Stimulated activated memory B cell treated with anti-CD40 and anti-IgM and Interleukin-4, amounts not matched to agents 10 μg/mL and 1 μg/mL and 100 μg/mL, for 72 hours (primary cell): Measurements from ENCODE around the gene FAM76A.
"Not testable (repeated sequence)": the region's sequence is repeated elsewhere in the genome, so short reads cannot be mapped to it uniquely, and the experiment has no call there.

Source experiments
- ATAC-seq: fragments of 150-1000 bp; cut with Tn5 transposase; 2 replicates; pipeline ENCODE4 v1.10.0; 2021
- H3K27ac Mint-ChIP-seq: one replicate; pipeline ENCODE4 v1.8.0; 2022; ENCODE audit warnings: mild to moderate bottlenecking, mixed read lengths
- H3K27me3 Mint-ChIP-seq: one replicate; pipeline ENCODE4 v1.8.0; 2022; ENCODE audit warnings: mixed read lengths
- H3K36me3 Mint-ChIP-seq: one replicate; pipeline ENCODE4 v1.8.0; 2022; ENCODE audit warnings: mixed read lengths
- H3K4me1 Mint-ChIP-seq: one replicate; pipeline ENCODE4 v1.8.0; 2022; ENCODE audit warnings: mixed read lengths
- H3K4me3 Mint-ChIP-seq: one replicate; pipeline ENCODE4 v1.8.0; 2022; ENCODE audit warnings: mild to moderate bottlenecking, moderate library complexity, mixed read lengths
- H3K9me3 Mint-ChIP-seq: one replicate; pipeline ENCODE4 v1.8.0; 2022; ENCODE audit warnings: mixed read lengths

The FAM76A gene

GRCh38 chr1:27755865-27756264 lies 30.1 kb downstream of the FAM76A start:
- Mint-ChIP-seq H3K9me3 (no peaks in the 10 kb centered on the region), H3K27me3 (no peaks in the 10 kb centered on the region), H3K4me1 (peaks cover 11% of the 10 kb centered on the region), H3K36me3 (peaks cover 63% of the 10 kb centered on the region), H3K27ac (no peak overlapping the region), H3K4me3 (no peak overlapping the region)
- no peak for ATAC-seq

DNA sequence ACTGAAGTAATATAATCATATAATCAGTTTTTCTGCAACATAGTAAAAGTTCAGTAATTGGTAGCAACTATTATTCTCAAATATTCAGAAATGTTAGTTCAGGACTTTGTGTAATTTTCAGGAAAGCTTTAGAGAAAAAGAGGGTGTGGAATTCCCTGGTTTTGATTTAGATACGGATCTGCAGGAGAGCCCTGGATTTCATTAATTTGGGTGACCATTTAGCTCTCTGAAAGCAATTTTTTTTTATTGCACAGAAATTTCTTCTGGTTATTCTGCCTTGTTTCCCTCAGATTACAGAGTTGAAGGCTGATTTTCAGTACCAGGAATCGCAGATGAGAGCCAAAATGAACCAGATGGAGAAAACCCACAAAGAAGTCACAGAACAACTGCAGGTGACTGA lies 33.5 kb downstream of the FAM76A start:
- H3K27ac Mint-ChIP-seq = peak overlapping the region; percentile 4
- H3K27me3 Mint-ChIP-seq = no peaks in the 10 kb centered on the region
- no peak overlapping the region for H3K4me3 Mint-ChIP-seq
- ATAC-seq = no peak
- peaks cover 39% of the 10 kb centered on the region for H3K36me3 Mint-ChIP-seq
- no peaks in the 10 kb centered on the region for H3K9me3 Mint-ChIP-seq
- H3K4me1 Mint-ChIP-seq = no peaks in the 10 kb centered on the region

DNA sequence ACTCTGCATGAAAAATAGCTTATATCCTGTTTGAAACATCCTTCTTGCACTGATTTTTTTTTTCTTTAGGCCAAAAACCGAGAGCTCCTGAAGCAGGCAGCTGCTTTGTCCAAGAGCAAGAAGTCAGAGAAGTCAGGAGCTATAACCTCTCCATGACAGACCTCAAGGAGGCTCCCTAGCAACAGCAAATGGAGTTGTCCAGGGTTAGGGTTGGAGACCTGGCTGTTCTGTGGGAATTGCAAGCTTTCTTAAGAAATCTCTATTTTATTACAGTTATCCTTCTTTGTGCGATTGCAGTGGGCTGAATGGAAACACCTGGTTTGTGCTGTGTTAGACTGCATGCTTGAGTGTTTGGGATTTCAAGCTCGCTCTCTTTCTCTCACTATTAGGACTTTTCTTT lies 34.7 kb downstream of the FAM76A start:
- Mint-ChIP-seq H3K36me3 (peaks cover 29% of the 10 kb centered on the region), H3K27me3 (no peaks in the 10 kb centered on the region), H3K27ac (no peak overlapping the region), H3K9me3 (no peaks in the 10 kb centered on the region), H3K4me1 (no peaks in the 10 kb centered on the region), H3K4me3 (no peak overlapping the region)
- ATAC-seq = no peak

GRCh38 chr1:27762033-27762432 lies 36.3 kb downstream of the FAM76A start:
- no peak overlapping the region for H3K4me3 Mint-ChIP-seq
- H3K27ac Mint-ChIP-seq = no peak overlapping the region

DNA sequence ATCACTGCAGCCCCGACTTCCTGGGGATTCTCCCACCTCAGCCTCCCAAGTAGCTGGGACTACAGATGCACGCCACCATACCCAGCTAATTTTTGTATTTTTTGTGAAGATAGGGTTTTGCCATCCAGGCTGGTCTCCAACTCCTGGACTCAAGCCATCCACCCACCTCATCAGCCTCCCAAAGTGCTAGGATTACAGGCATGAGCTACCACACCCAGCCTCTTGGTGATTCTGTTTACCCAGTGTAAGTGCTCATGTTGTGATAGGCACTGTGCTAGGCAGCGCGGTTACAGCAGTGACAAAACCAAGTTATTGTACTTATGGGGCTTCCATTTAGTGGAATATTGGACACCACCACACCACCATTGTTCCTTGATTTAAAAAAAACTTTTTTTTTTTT lies 37.6 kb downstream of the FAM76A start:
- Mint-ChIP-seq H3K36me3 (peaks cover 13% of the 10 kb centered on the region), H3K4me3 (no peak overlapping the region), H3K27ac (no peak overlapping the region), H3K9me3 (no peaks in the 10 kb centered on the region), H3K27me3 (no peaks in the 10 kb centered on the region), H3K4me1 (no peaks in the 10 kb centered on the region)
- ATAC-seq = no peak

More at GRCh38 chr1:27762033-27762432, 36.3 kb downstream of the FAM76A start:
- Mint-ChIP-seq H3K27me3 (no peaks in the 10 kb centered on the region), H3K36me3 (peaks cover 18% of the 10 kb centered on the region), H3K4me1 (no peaks in the 10 kb centered on the region), H3K9me3 (no peaks in the 10 kb centered on the region)
- ATAC-seq = no peak

DNA sequence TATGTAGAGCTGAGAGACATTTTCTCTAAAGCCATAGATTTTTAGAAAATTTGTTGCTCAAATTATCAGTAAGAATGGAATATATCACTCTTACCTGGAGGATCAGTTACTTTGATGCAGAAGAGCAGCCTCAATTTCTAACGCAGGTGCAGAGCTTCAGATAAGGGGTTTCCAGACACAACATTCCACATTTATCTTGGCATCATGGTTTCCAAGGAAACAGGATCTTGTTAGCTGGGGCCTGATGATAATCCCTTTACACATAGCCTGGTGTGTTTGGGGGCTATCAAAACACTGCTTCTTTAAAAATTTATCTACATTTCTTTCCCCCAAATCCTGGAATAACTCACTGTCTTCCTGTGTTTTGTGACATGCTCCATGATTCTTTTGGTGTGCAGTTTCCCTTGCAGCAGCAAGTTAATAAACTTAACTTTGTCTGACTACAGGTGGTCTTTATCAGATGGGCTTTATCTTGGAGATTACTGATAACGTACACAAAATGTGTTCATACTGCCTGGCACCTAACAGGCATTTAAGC lies 44.6 kb downstream of the FAM76A start:
- Mint-ChIP-seq H3K27ac (no peak overlapping the region), H3K4me3 (no peak overlapping the region), H3K36me3 (peaks cover under 1% of the 10 kb centered on the region), H3K9me3 (no peaks in the 10 kb centered on the region), H3K4me1 (peaks cover 6% of the 10 kb centered on the region), H3K27me3 (no peaks in the 10 kb centered on the region)
- no peak for ATAC-seq

GRCh38 chr1:27772036-27772931 lies 46.5 kb downstream of the FAM76A start:
- peaks cover 22% of the 10 kb centered on the region for H3K4me1 Mint-ChIP-seq
- no peak for ATAC-seq
- H3K9me3 Mint-ChIP-seq = no peaks in the 10 kb centered on the region
- H3K27ac Mint-ChIP-seq = peak overlapping the region; percentile 93
- H3K36me3 Mint-ChIP-seq = peaks cover 13% of the 10 kb centered on the region
- H3K27me3 Mint-ChIP-seq = no peaks in the 10 kb centered on the region
- peak overlapping the region; percentile 90 for H3K4me3 Mint-ChIP-seq

- Mint-ChIP-seq H3K27me3 (no peaks in the 10 kb centered on the region), H3K9me3 (no peaks in the 10 kb centered on the region), H3K4me1 (peaks cover 24% of the 10 kb centered on the region), H3K36me3 (peaks cover 15% of the 10 kb centered on the region), H3K4me3 (peak within 1 kb of the TSS; percentile 90), H3K27ac (peak within 1 kb of the TSS; percentile 93)
- peak; percentile 99 for ATAC-seq
These were observed 47.4 kb downstream of the FAM76A start, which contains the start of gene STX12 for GRCh38 chr1:27772932-27773825. Gene STX12, plus strand, starts transcription at chr1:27773219. Its CDS starts 89 bp downstream, at chr1:27773308.

GRCh38 chr1:27773826-27774445 lies 48.2 kb downstream of the FAM76A start:
- H3K4me3 Mint-ChIP-seq = peak overlapping the region; percentile 90
- peak; percentile 40 for ATAC-seq
- peaks cover 15% of the 10 kb centered on the region for H3K36me3 Mint-ChIP-seq
- H3K9me3 Mint-ChIP-seq = no peaks in the 10 kb centered on the region
- no peaks in the 10 kb centered on the region for H3K27me3 Mint-ChIP-seq
- peak overlapping the region; percentile 93 for H3K27ac Mint-ChIP-seq
- H3K4me1 Mint-ChIP-seq = peaks cover 25% of the 10 kb centered on the region

- peaks cover 19% of the 10 kb centered on the region for H3K36me3 Mint-ChIP-seq
- H3K27ac Mint-ChIP-seq = no peak overlapping the region
- no peak for ATAC-seq
- H3K27me3 Mint-ChIP-seq = no peaks in the 10 kb centered on the region
- H3K4me3 Mint-ChIP-seq = no peak overlapping the region
- peaks cover 32% of the 10 kb centered on the region for H3K4me1 Mint-ChIP-seq
- H3K9me3 Mint-ChIP-seq = no peaks in the 10 kb centered on the region
These were observed 48.9 kb downstream of the FAM76A start for GRCh38 chr1:27774654-27775053.

- not testable (repeated sequence) for H3K27me3 Mint-ChIP-seq, ATAC-seq, H3K27ac Mint-ChIP-seq, H3K4me3 Mint-ChIP-seq, H3K9me3 Mint-ChIP-seq
- H3K4me1 Mint-ChIP-seq = peaks cover 38% of the 10 kb centered on the region
- peaks cover 26% of the 10 kb centered on the region for H3K36me3 Mint-ChIP-seq
These were observed 49.6 kb downstream of the FAM76A start for GRCh38 chr1:27775336-27775735.

- not testable (repeated sequence) for H3K9me3 Mint-ChIP-seq, H3K27me3 Mint-ChIP-seq, H3K4me3 Mint-ChIP-seq, ATAC-seq
- H3K27ac Mint-ChIP-seq = peak overlapping the region; percentile 62
- peaks cover 38% of the 10 kb centered on the region for H3K4me1 Mint-ChIP-seq
- H3K36me3 Mint-ChIP-seq = peaks cover 26% of the 10 kb centered on the region
These were observed 50.5 kb downstream of the FAM76A start for GRCh38 chr1:27776276-27776675.

DNA sequence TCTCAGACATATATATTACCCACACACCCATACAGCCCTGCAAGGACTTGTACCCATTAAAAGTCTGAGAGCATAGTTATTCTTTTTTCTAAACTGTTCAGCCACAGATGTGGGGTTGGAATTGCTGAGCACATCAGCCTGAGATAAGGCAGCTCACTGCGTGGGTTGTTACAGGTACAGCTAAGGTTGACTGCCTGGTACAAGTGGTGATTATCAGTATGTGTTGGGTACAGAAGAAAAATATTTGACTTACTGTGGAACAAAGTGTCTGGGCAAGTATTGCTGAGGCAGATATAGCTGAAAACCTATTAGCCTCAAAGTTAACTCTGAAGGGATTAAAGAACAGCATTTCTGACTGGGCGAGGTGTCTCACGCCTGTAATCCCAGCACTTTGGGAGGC lies 52.3 kb downstream of the FAM76A start:
- H3K9me3 Mint-ChIP-seq = no peaks in the 10 kb centered on the region
- no peaks in the 10 kb centered on the region for H3K27me3 Mint-ChIP-seq
- H3K4me1 Mint-ChIP-seq = peaks cover 38% of the 10 kb centered on the region
- ATAC-seq = no peak
- H3K4me3 Mint-ChIP-seq = no peak overlapping the region
- H3K36me3 Mint-ChIP-seq = peaks cover 33% of the 10 kb centered on the region
- no peak overlapping the region for H3K27ac Mint-ChIP-seq

DNA sequence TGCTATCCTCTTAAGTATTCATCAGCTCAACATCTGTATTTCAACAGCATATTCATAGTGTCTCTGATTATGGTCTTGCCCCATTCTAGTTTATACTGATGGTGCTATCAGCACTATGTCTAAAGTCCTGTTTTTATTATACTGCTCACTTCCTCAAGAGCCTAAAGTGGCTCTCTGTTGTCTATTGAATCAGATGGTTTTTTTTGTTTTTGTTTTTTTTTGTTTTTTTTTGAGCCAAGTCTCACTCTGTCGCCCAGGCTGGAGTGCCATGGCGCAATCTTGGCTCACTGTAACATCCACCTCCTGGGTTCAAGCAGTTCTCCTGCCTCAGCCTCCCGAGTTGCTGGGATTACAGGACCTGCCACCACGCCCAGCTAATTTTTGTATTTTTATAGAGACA lies 53.4 kb downstream of the FAM76A start:
- Mint-ChIP-seq H3K4me1 (peaks cover 33% of the 10 kb centered on the region), H3K36me3 (peaks cover 33% of the 10 kb centered on the region), H3K27ac (peak overlapping the region; percentile 24), H3K9me3 (no peaks in the 10 kb centered on the region), H3K4me3 (no peak overlapping the region), H3K27me3 (no peaks in the 10 kb centered on the region)
- ATAC-seq = no peak

DNA sequence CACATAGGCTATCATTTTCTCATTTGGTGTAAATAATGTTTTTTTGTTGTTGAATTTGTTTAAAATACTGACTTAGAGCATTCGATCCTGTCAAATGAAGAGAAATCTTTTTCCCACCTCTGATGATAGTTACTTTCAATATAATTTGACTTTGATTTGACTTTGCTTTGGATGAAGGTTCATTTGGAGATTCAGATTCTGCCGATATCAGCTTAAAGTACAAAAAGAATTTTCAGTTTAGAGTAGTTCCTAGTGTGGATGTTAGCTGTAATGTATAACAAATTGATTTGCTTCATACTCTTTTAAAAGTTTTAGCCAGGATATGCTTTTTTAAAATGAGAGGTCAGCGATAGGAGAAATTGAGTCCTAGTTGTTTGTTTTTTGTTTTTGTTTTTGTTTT lies 57.2 kb downstream of the FAM76A start:
- Mint-ChIP-seq H3K4me1 (peaks cover 27% of the 10 kb centered on the region), H3K36me3 (peaks cover 18% of the 10 kb centered on the region), H3K4me3 (no peak overlapping the region), H3K9me3 (no peaks in the 10 kb centered on the region), H3K27me3 (no peaks in the 10 kb centered on the region), H3K27ac (no peak overlapping the region)
- no peak for ATAC-seq
